Subcutaneous preadipocyte (primary cell): ENCODE data around the gene EPS8L2. TPM values are rescaled to one million over a fixed set of nuclear protein-coding genes. Genes with fewer than 3 reads are reported as not detected.

Experiments used
- total RNA-seq: library from RNA; depleted of rRNA; stranded (reverse); fragments of >200 nt; gene quantifications from 2 replicates; pipeline ENCODE4 v1.2.3, GENCODE V29; 2012

Gene EPS8L2
- 24.4 and 33.1 TPM in 2 replicates for total RNA-seq

DNA sequence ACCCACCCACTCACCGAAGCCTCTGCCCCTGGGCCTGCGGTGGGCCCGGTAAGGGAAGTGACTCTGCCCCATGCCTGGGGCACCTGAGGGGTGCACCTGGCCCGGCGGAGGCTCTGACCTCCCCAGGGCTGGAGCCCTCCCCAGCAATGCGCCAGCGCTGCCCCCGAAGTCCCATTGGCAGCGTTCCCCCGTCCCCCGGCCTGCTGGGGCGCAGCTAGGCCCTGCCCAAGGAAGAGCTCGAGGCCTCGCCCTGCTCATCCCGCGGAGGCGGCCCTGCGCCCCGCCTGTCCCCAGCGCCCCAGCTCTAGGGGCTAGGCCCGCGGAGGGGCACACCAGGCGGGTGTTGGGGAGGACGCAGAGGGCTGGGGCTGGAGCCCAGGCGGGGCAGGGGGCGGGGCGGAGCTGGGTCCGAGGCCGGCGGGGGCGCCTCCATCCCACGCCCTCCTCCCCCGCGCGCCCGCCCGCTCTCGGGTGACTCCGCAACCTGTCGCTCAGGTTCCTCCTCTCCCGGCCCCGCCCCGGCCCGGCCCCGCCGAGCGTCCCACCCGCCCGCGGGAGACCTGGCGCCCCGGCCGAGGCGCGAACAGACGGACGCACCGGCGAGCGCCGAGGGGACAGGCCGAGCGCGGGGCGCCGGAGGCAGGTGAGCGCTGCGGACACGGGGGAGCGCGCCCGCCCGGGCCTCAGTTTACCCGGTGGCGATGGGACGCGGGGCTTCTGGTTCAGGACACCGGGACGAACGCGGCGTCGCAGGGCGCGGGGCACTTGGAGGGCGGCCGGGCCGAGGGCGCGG, at the start of gene EPS8L2:
Gene EPS8L2 (plus strand): TSS at position 586 of the 793 bp plus-strand sequence. CDS start 3,177 bp downstream, outside the sequence.

DNA sequence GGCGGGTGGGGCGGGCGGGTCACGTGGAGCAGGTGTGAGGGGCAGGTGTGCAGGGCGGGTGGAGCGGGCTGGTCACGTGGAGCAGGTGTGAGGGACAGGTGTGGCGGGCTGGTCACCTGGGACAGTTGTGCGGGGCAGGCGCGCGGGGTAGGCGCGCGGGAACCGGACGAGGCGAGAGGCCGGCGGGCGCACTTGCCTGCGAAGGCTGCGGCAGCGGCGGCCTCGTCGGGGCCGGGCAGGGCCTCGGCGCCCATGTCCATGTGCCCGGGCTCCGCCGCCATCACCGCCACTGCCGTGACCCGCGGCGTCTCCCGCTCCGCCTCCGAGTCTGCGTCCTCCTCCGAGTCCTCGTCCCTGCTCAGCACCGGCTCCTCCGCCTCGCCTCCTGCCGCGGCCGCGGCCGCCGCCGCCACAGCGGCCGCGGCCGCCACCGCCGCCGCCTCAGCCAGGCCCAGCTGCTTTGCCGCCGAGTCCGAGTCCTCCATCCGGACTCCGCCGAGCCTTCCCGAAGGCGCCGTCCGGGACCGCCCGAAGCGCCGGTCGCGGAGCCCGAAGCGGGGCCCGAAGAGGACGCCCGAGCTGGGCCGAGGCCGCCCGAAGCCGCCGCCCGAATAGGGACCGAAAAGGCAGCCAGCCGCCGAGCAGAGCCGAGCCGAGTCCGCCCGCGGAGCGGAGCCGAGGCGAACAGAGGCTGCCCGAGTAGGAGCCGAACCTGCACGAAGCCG, 11.3 kb upstream of the EPS8L2 start, which contains the start of gene DEAF1:
Gene DEAF1 (minus strand): TSS at position 660 of the 725 bp plus-strand sequence. CDS start 175 bp downstream, at position 485.

GRCh38 chr11:695538-696248, 10.3 kb upstream of the EPS8L2 start, which contains the start of gene TMEM80:
TMEM80 (plus strand) TSS chr11:695816; CDS start chr11:695828, 12 bp downstream.

DNA sequence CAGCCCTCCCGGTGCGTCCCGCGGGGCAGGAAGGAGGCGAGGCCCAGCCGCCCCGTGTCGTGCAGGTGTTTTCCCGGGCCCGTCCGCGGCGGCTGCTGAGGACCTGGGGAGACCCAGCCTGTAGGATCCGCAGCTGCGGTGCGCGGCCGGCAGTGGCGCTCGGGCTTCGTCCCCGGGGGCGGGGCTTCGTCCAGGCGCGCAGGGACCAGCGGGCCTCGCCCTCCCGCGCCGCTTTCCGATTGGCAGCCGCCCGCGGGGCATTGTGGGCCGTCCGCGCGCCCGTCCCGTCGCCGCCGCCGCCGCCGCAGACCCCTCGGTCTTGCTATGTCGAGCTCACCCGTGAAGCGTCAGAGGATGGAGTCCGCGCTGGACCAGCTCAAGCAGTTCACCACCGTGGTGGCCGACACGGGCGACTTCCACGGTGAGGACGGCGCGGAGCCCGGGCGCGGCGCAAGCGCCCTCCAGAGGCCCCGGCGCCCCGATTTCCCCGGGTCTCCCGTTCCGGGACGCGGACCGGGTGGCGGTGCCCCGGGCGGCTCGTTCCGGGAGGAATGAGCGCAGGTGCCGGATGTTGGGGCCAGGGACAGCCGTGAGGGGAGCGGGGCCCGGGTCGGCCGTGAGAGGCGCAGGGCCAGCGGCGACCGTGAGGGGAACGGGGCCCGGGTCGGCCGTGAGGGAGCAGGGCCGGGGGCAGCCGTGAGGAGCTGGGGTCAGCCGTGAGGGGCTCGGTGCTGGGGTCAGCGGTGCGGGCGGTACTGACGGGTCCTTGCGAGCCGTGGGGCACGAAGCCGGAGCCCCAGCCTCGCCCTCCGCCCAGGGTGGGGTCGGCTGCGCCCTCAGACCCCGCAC, 41.4 kb downstream of the EPS8L2 start, which contains the start of gene TALDO1:
Gene TALDO1 (plus strand): TSS at position 307 of the 849 bp plus-strand sequence. CDS start 18 bp downstream, at position 325.

Other genes with a start within 250 kb of the EPS8L2 start
- 425 and 460 TPM in 2 replicates for gene RNH1, start 199.0 kb upstream of the EPS8L2 start, total RNA-seq
- 50.2 and 54.0 TPM in 2 replicates for gene HRAS, start 170.7 kb upstream of the EPS8L2 start, total RNA-seq
- 0.20 and 0.37 TPM in 2 replicates for gene LRRC56, start 168.7 kb upstream of the EPS8L2 start, total RNA-seq
- gene LMNTD2, start 145.5 kb upstream of the EPS8L2 start, total RNA-seq, result under 0.01 and 0.20 TPM in 2 replicates
- gene RASSF7, start 145.3 kb upstream of the EPS8L2 start, total RNA-seq, result 0.73 and 1.6 TPM in 2 replicates
- 24.3 and 41.4 TPM in 2 replicates for gene PHRF1, start 129.8 kb upstream of the EPS8L2 start, total RNA-seq
- 5.1 and 6.1 TPM in 2 replicates for gene IRF7, start 90.3 kb upstream of the EPS8L2 start, total RNA-seq
- not detected in 2 replicates for gene CDHR5, start 81.3 kb upstream of the EPS8L2 start, total RNA-seq
- not detected in 2 replicates for gene SCT, start 79.0 kb upstream of the EPS8L2 start, total RNA-seq
- gene DRD4, start 69.0 kb upstream of the EPS8L2 start, total RNA-seq, result under 0.01 TPM in 1 of 2 replicates, not detected in the other
- 36.0 and 47.8 TPM in 2 replicates for gene DEAF1, start 11.0 kb upstream of the EPS8L2 start, total RNA-seq
- gene TMEM80, start 10.4 kb upstream of the EPS8L2 start, total RNA-seq, result 9.9 and 10.9 TPM in 2 replicates
- gene TALDO1, start 41.2 kb downstream of the EPS8L2 start, total RNA-seq, result 123 and 139 TPM in 2 replicates
- gene GATD1, start 71.3 kb downstream of the EPS8L2 start, total RNA-seq, result 45.0 and 48.1 TPM in 2 replicates
- 0.37 and 2.2 TPM in 2 replicates for gene CEND1, start 83.9 kb downstream of the EPS8L2 start, total RNA-seq
- 16.5 and 25.6 TPM in 2 replicates for gene SLC25A22, start 92.0 kb downstream of the EPS8L2 start, total RNA-seq
- 4.4 and 7.2 TPM in 2 replicates for gene PIDD1, start 99.0 kb downstream of the EPS8L2 start, total RNA-seq
- gene RPLP2, start 103.7 kb downstream of the EPS8L2 start, total RNA-seq, result 206 and 432 TPM in 2 replicates
- gene PNPLA2, start 112.7 kb downstream of the EPS8L2 start, total RNA-seq, result 29.8 and 34.0 TPM in 2 replicates
- 0.37 and 0.78 TPM in 2 replicates for gene CRACR2B, start 121.7 kb downstream of the EPS8L2 start, total RNA-seq
- 188 and 225 TPM in 2 replicates for gene CD151, start 126.7 kb downstream of the EPS8L2 start, total RNA-seq
- 122 and 125 TPM in 2 replicates for gene POLR2L, start 136.3 kb downstream of the EPS8L2 start, total RNA-seq
- gene TSPAN4, start 136.6 kb downstream of the EPS8L2 start, total RNA-seq, result 143 and 195 TPM in 2 replicates
- gene CHID1, start 204.6 kb downstream of the EPS8L2 start, total RNA-seq, result 42.8 and 43.4 TPM in 2 replicates
- 46.7 and 54.3 TPM in 2 replicates for gene AP2A2, start 219.6 kb downstream of the EPS8L2 start, total RNA-seq